K562 (cell line): Measurements from ENCODE around the gene ZNF12. TPM values are rescaled to one million over a fixed set of nuclear protein-coding genes. Genes with fewer than 3 reads are reported as not detected.
A peak's percentile ranks its signal among the peaks of the same experiment; 100 is the strongest.

ENCODE experiments used
- ELF4 ChIP-seq: fragments of 450-650 bp; formaldehyde crosslinking; IDR thresholded peaks from 2 replicates; pipeline ENCODE4 v1.4.0; 2022; ENCODE audit warnings: missing genetic modification characterization
- FOXK1 ChIP-seq: sonication (generic); formaldehyde crosslinking; IDR thresholded peaks from 2 replicates; pipeline ENCODE4 v1.8.0; 2022; ENCODE audit warnings: missing genetic modification reagents, mild to moderate bottlenecking, borderline replicate concordance
- JUND ChIP-seq, 2 experiments: IDR thresholded peaks; 2 replicates in 1 of 2; 3 replicates in 1 of 2; pipeline ENCODE4 v1.6.1; 2011; ENCODE audit warnings: borderline replicate concordance in 2 of 2, low read depth in 2 of 2, low read length in 2 of 2, improper control_type of control experiment in 1 of 2, missing biosample characterization in 1 of 2, missing genetic modification characterization in 1 of 2, missing genetic modification reagents in 1 of 2
- KLF13 ChIP-seq: fragments of 450-650 bp; IDR thresholded peaks from 2 replicates; pipeline ENCODE4 v1.6.1; 2016; ENCODE audit warnings: missing genetic modification characterization, low read depth, mild to moderate bottlenecking, missing compliant biosample characterization, moderate library complexity, borderline replicate concordance
- MTA1 ChIP-seq: fragments of 450-650 bp; IDR thresholded peaks from 2 replicates; pipeline ENCODE4 v1.6.1; 2017; ENCODE audit warnings: borderline replicate concordance
- PHB2 ChIP-seq: fragments of 450-650 bp; IDR thresholded peaks from 2 replicates; pipeline ENCODE4 v1.6.1; 2017; ENCODE audit warnings: low read depth
- PHF8 ChIP-seq: fragments of 200-600 bp; sonication (generic); IDR thresholded peaks from 2 replicates; pipeline ENCODE4 v1.6.1; 2012; ENCODE audit warnings: mixed run types, mild to moderate bottlenecking, inconsistent platforms, low read length, moderate library complexity, borderline replicate concordance
- POLR2A ChIP-seq: fragments of 450-650 bp; conservative IDR thresholded peaks from 2 replicates; pipeline ENCODE4 v1.6.1; 2016
- POU5F1 ChIP-seq: fragments of 150-350 bp; IDR thresholded peaks from 2 replicates; pipeline ENCODE4 v1.6.1; 2014; ENCODE audit warnings: borderline replicate concordance, low read length, low read depth, mild to moderate bottlenecking; ENCODE audit not compliant: partially characterized antibody
- RBM22 ChIP-seq: fragments of 200-400 bp; formaldehyde crosslinking; IDR thresholded peaks from 2 replicates; pipeline ENCODE4 v1.6.1; 2018; ENCODE audit warnings: low read length, low read depth; ENCODE audit not compliant: poor library complexity, severe bottlenecking
- RBM39 ChIP-seq: fragments of 200-400 bp; formaldehyde crosslinking; optimal IDR thresholded peaks from 2 replicates; pipeline ENCODE3; 2018; ENCODE audit warnings: low read depth, low read length
- SLC30A9 ChIP-seq: fragments of 250-450 bp; sonication (Bioruptor Pico); IDR thresholded peaks from 2 replicates; pipeline ENCODE4 v1.8.0; 2022; ENCODE audit warnings: mild to moderate bottlenecking, moderate library complexity
- ZNF785 ChIP-seq: fragments of 250-450 bp; sonication (Bioruptor Pico); IDR thresholded peaks from 2 replicates; pipeline ENCODE4 v1.4.0; 2020; ENCODE audit warnings: mild to moderate bottlenecking
- polyA plus RNA-seq, 8 experiments: library from polyadenylated mRNA; depleted of rRNA in 4 of 8; stranded (reverse) in 5 of 8; unstranded in 3 of 8; fragments of >200 nt; fragmentation: Nextera tagmentation in 2 of 8; fragmentation: Illumina TruSeq in 1 of 8; extraction: Ambion mirVana in 2 of 8; extraction: Trizol in 1 of 8; gene quantifications; 2 replicates each; pipeline versions ENCODE4 v1.2.1 to v1.2.3, GENCODE V29; 2011 to 2014; ENCODE audit warnings: inconsistent platforms in 1 of 8, missing spikeins in 1 of 8
- total RNA-seq, 7 experiments: library from RNA; depleted of rRNA in 6 of 7; stranded (reverse); fragments of >200 nt in 6 of 7; fragmentation: Illumina TruSeq in 2 of 7; extraction: Trizol in 2 of 7; gene quantifications; 2 replicates each; pipeline versions ENCODE4 v1.2.1 to v1.2.3, GENCODE V29; 2011 to 2021; ENCODE audit warnings: low replicate concordance in 1 of 7
- TF ChIP-seq, protein P1 (sequence below): fragments of 200-600 bp; sonication (generic); IDR thresholded peaks from one replicate; pipeline ENCODE4 v1.6.1; 2012; ENCODE audit warnings: mild to moderate bottlenecking, low read depth, low read length, inconsistent platforms
- TF ChIP-seq, protein P2 (sequence below): fragments of 450-650 bp; formaldehyde crosslinking; IDR thresholded peaks from 2 replicates; pipeline ENCODE4 v1.4.0; 2022; ENCODE audit warnings: missing genetic modification characterization

The ZNF12 gene
- total and polyA plus RNA-seq, 9 of the 15 experiments (the other 6 are each of a cell fraction or from before 2014, with no cell fraction given): 5.8 to 32.3 (median 18.9) TPM

DNA sequence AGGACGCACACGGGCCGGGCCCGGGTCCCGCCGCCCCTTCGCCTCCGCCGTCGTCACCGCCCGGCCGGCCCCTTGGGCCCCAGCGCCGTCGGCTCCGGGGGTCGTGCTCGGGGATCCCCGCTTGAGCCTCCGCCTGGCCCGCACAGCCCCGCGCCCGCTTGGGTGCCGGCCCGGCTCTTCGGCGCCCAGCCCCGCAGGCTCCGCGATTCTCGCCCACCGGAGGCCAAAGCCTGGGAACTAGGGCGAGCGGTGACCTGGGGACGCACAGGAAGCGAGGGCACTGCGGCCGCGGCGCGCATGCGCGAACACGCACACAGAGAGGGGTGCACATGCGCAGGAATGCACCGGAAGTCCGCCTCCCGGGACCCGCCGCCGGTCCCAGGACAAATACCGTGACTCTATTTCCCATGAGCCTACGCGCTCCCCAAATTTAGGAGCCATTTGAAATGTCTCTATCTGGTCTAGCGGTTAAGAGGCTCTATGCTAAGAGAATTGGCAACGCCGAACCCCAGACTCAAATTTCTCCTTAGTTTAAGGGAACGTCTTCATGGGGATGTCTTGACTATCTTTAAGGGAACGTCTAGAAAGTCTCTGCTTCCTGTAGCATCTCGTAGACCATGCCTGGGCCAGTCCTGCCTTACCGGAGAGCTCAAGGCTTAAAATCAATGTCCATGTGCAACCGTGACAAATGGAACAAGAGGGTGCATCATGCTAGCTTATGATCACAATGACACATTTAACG lies at the start of gene ZNF12 (continued):
- TF ChIP-seq, protein P1, sequence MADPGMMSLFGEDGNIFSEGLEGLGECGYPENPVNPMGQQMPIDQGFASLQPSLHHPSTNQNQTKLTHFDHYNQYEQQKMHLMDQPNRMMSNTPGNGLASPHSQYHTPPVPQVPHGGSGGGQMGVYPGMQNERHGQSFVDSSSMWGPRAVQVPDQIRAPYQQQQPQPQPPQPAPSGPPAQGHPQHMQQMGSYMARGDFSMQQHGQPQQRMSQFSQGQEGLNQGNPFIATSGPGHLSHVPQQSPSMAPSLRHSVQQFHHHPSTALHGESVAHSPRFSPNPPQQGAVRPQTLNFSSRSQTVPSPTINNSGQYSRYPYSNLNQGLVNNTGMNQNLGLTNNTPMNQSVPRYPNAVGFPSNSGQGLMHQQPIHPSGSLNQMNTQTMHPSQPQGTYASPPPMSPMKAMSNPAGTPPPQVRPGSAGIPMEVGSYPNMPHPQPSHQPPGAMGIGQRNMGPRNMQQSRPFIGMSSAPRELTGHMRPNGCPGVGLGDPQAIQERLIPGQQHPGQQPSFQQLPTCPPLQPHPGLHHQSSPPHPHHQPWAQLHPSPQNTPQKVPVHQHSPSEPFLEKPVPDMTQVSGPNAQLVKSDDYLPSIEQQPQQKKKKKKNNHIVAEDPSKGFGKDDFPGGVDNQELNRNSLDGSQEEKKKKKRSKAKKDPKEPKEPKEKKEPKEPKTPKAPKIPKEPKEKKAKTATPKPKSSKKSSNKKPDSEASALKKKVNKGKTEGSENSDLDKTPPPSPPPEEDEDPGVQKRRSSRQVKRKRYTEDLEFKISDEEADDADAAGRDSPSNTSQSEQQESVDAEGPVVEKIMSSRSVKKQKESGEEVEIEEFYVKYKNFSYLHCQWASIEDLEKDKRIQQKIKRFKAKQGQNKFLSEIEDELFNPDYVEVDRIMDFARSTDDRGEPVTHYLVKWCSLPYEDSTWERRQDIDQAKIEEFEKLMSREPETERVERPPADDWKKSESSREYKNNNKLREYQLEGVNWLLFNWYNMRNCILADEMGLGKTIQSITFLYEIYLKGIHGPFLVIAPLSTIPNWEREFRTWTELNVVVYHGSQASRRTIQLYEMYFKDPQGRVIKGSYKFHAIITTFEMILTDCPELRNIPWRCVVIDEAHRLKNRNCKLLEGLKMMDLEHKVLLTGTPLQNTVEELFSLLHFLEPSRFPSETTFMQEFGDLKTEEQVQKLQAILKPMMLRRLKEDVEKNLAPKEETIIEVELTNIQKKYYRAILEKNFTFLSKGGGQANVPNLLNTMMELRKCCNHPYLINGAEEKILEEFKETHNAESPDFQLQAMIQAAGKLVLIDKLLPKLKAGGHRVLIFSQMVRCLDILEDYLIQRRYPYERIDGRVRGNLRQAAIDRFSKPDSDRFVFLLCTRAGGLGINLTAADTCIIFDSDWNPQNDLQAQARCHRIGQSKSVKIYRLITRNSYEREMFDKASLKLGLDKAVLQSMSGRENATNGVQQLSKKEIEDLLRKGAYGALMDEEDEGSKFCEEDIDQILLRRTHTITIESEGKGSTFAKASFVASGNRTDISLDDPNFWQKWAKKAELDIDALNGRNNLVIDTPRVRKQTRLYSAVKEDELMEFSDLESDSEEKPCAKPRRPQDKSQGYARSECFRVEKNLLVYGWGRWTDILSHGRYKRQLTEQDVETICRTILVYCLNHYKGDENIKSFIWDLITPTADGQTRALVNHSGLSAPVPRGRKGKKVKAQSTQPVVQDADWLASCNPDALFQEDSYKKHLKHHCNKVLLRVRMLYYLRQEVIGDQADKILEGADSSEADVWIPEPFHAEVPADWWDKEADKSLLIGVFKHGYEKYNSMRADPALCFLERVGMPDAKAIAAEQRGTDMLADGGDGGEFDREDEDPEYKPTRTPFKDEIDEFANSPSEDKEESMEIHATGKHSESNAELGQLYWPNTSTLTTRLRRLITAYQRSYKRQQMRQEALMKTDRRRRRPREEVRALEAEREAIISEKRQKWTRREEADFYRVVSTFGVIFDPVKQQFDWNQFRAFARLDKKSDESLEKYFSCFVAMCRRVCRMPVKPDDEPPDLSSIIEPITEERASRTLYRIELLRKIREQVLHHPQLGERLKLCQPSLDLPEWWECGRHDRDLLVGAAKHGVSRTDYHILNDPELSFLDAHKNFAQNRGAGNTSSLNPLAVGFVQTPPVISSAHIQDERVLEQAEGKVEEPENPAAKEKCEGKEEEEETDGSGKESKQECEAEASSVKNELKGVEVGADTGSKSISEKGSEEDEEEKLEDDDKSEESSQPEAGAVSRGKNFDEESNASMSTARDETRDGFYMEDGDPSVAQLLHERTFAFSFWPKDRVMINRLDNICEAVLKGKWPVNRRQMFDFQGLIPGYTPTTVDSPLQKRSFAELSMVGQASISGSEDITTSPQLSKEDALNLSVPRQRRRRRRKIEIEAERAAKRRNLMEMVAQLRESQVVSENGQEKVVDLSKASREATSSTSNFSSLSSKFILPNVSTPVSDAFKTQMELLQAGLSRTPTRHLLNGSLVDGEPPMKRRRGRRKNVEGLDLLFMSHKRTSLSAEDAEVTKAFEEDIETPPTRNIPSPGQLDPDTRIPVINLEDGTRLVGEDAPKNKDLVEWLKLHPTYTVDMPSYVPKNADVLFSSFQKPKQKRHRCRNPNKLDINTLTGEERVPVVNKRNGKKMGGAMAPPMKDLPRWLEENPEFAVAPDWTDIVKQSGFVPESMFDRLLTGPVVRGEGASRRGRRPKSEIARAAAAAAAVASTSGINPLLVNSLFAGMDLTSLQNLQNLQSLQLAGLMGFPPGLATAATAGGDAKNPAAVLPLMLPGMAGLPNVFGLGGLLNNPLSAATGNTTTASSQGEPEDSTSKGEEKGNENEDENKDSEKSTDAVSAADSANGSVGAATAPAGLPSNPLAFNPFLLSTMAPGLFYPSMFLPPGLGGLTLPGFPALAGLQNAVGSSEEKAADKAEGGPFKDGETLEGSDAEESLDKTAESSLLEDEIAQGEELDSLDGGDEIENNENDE: no peak
- TF ChIP-seq PHF8 (peak; percentile 84; the same call in 1 of the 2 replicates), JUND (IDR thresholded peaks at IDR 0.05; ENCODE audit: borderline replicate concordance, low read depth, low read length) (peak; percentile 47; the same call in 1 of the 2 replicates), JUND (tag; IDR thresholded peaks at IDR 0.05; ENCODE audit: borderline replicate concordance, low read depth, low read length) (no peak), RBM22 (no peak), PHB2 (no peak), POU5F1 (peak; percentile 78), KLF13 (tag) (no peak), MTA1 (no peak), FOXK1 (CRISPR knock-in tag) (no peak), SLC30A9 (CRISPR knock-in tag) (no peak), RBM39 (no peak), POLR2A (peak; percentile 72), ZNF785 (CRISPR knock-in tag) (no peak), ELF4 (CRISPR knock-in tag) (no peak)
- TF ChIP-seq, protein P2, sequence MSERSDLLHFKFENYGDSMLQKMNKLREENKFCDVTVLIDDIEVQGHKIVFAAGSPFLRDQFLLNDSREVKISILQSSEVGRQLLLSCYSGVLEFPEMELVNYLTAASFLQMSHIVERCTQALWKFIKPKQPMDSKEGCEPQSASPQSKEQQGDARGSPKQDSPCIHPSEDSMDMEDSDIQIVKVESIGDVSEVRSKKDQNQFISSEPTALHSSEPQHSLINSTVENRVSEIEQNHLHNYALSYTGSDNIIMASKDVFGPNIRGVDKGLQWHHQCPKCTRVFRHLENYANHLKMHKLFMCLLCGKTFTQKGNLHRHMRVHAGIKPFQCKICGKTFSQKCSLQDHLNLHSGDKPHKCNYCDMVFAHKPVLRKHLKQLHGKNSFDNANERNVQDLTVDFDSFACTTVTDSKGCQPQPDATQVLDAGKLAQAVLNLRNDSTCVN (CRISPR knock-in tag): no peak
